PFSK-1 (cell line): ENCODE measurements around the gene HSPB2.

Experiments used
- FOXP2 ChIP-seq: optimal IDR thresholded peaks from 2 replicates; pipeline ENCODE3; 2011; ENCODE audit warnings: borderline replicate concordance, control low read depth, inconsistent platforms; ENCODE audit not compliant: insufficient read depth; ENCODE audit errors: extremely low read length, extremely low read depth
- POLR2AphosphoS5 ChIP-seq: IDR thresholded peaks from 2 replicates; pipeline ENCODE4 v1.6.1; 2012; ENCODE audit warnings: low read depth, mild to moderate bottlenecking, control low read depth, low read length, moderate library complexity
- REST ChIP-seq, 2 experiments: IDR thresholded peaks; 2 replicates each; pipeline versions ENCODE4 v1.6.1 to v1.8.0; 2011 to 2012; ENCODE audit warnings: low read depth in 2 of 2, low read length in 2 of 2, control low read depth in 1 of 2, inconsistent platforms in 1 of 2, mild to moderate bottlenecking in 1 of 2, moderate library complexity in 1 of 2; ENCODE audit not compliant: insufficient read depth in 1 of 2
- SIN3A ChIP-seq: IDR thresholded peaks from 2 replicates; pipeline ENCODE4 v1.6.1; 2012; ENCODE audit warnings: mild to moderate bottlenecking, low read length, moderate library complexity, borderline replicate concordance; ENCODE audit not compliant: insufficient read depth
- TAF1 ChIP-seq: IDR thresholded peaks from 2 replicates; pipeline ENCODE4 v1.6.1; 2012; ENCODE audit warnings: low read length, control low read depth, borderline replicate concordance; ENCODE audit not compliant: insufficient read depth

The HSPB2 gene

GRCh38 chr11:111916768-111917167 is 4.2 kb downstream of the HSPB2 start:
- TF ChIP-seq REST (IDR thresholded peaks at IDR 0.05; ENCODE audit: insufficient read depth in 1 of 2, low read depth in 2 of 2, low read length in 2 of 2) (no peak), POLR2AphosphoS5 (no peak), TAF1 (no peak), SIN3A (no peak), FOXP2 (no peak)

GRCh38 chr11:111917312-111917711 is 4.8 kb downstream of the HSPB2 start:
- no peak for TF ChIP-seq POLR2AphosphoS5
- TF ChIP-seq TAF1 = no peak
- no peak for TF ChIP-seq FOXP2
- no peak for TF ChIP-seq SIN3A
- TF ChIP-seq REST (IDR thresholded peaks at IDR 0.05; ENCODE audit: insufficient read depth in 1 of 2, low read depth in 2 of 2, low read length in 2 of 2) = no peak

GRCh38 chr11:111917788-111918187 is 5.3 kb downstream of the HSPB2 start:
- TF ChIP-seq FOXP2 (no peak), SIN3A (no peak), TAF1 (no peak), POLR2AphosphoS5 (no peak), REST (IDR thresholded peaks at IDR 0.05; ENCODE audit: insufficient read depth in 1 of 2, low read depth in 2 of 2, low read length in 2 of 2) (no peak)

- TF ChIP-seq SIN3A (no peak), POLR2AphosphoS5 (no peak), FOXP2 (no peak), TAF1 (no peak), REST (IDR thresholded peaks at IDR 0.05; ENCODE audit: insufficient read depth in 1 of 2, low read depth in 2 of 2, low read length in 2 of 2) (no peak)
These were observed 6.1 kb downstream of the HSPB2 start, which contains the start of gene C11orf52 for GRCh38 chr11:111918390-111919256. TSS of gene C11orf52 (plus strand) at chr11:111918913. CDS start at chr11:111918973, 60 bp downstream.

- TF ChIP-seq TAF1 (no peak), POLR2AphosphoS5 (no peak), REST (IDR thresholded peaks at IDR 0.05; ENCODE audit: insufficient read depth in 1 of 2, low read depth in 2 of 2, low read length in 2 of 2) (no peak), FOXP2 (no peak), SIN3A (no peak)
These were observed 8.4 kb downstream of the HSPB2 start for GRCh38 chr11:111920908-111921307.
